GM23338 (cell line): ENCODE results near the gene DIP2C.

Experiments
- EZH2phosphoT487 ChIP-seq: fragments of 200-600 bp; sonication (generic); IDR thresholded peaks from one replicate; pipeline ENCODE4 v1.8.1; 2018; ENCODE audit warnings: antibody characterized with exemption; ENCODE audit not compliant: unreplicated experiment
- TF ChIP-seq, protein P1 (sequence below), 2 experiments: fragments of 200-600 bp in 1 of 2; sonication (generic) in 1 of 2; conservative IDR thresholded peaks; 2 replicates each; pipeline versions ENCODE4 v1.5.1 to v1.6.1; 2016 to 2017; ENCODE audit warnings: antibody characterized with exemption in 2 of 2, low read depth in 2 of 2, mild to moderate bottlenecking in 2 of 2, moderate library complexity in 1 of 2
- TF ChIP-seq, protein P2 (sequence below): IDR thresholded peaks from one replicate; pipeline ENCODE4 v1.6.1; 2018; ENCODE audit warnings: antibody characterized with exemption; ENCODE audit not compliant: unreplicated experiment

DNA sequence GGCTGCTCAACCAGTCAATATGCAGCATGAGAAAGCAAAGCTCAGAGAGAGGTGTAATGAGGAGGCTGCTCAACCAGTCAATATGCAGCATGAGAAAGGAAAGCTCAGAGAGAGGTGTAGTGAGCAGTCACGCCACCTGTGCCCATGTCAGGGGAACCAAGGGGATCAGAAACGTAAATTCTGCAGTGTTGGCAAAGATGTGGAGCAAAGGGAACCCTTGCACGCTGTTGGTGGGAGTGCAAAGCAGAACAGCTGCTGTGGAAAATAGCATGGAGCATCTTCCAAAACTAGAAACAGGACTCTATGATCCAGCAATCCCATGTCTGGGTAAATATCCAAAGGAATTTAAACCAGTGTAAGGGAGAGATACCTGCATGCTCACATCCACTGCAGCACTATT lies 194.9 kb downstream of the DIP2C start:
- TF ChIP-seq, protein P1, sequence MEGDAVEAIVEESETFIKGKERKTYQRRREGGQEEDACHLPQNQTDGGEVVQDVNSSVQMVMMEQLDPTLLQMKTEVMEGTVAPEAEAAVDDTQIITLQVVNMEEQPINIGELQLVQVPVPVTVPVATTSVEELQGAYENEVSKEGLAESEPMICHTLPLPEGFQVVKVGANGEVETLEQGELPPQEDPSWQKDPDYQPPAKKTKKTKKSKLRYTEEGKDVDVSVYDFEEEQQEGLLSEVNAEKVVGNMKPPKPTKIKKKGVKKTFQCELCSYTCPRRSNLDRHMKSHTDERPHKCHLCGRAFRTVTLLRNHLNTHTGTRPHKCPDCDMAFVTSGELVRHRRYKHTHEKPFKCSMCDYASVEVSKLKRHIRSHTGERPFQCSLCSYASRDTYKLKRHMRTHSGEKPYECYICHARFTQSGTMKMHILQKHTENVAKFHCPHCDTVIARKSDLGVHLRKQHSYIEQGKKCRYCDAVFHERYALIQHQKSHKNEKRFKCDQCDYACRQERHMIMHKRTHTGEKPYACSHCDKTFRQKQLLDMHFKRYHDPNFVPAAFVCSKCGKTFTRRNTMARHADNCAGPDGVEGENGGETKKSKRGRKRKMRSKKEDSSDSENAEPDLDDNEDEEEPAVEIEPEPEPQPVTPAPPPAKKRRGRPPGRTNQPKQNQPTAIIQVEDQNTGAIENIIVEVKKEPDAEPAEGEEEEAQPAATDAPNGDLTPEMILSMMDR (conservative IDR thresholded peaks at IDR 0.05; ENCODE audit: low read depth in 2 of 2) = no peak
- TF ChIP-seq, protein P2, sequence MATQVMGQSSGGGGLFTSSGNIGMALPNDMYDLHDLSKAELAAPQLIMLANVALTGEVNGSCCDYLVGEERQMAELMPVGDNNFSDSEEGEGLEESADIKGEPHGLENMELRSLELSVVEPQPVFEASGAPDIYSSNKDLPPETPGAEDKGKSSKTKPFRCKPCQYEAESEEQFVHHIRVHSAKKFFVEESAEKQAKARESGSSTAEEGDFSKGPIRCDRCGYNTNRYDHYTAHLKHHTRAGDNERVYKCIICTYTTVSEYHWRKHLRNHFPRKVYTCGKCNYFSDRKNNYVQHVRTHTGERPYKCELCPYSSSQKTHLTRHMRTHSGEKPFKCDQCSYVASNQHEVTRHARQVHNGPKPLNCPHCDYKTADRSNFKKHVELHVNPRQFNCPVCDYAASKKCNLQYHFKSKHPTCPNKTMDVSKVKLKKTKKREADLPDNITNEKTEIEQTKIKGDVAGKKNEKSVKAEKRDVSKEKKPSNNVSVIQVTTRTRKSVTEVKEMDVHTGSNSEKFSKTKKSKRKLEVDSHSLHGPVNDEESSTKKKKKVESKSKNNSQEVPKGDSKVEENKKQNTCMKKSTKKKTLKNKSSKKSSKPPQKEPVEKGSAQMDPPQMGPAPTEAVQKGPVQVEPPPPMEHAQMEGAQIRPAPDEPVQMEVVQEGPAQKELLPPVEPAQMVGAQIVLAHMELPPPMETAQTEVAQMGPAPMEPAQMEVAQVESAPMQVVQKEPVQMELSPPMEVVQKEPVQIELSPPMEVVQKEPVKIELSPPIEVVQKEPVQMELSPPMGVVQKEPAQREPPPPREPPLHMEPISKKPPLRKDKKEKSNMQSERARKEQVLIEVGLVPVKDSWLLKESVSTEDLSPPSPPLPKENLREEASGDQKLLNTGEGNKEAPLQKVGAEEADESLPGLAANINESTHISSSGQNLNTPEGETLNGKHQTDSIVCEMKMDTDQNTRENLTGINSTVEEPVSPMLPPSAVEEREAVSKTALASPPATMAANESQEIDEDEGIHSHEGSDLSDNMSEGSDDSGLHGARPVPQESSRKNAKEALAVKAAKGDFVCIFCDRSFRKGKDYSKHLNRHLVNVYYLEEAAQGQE = no peak
- no peak for TF ChIP-seq EZH2phosphoT487
